Measurements from ENCODE around the gene CBLN1.

DNA sequence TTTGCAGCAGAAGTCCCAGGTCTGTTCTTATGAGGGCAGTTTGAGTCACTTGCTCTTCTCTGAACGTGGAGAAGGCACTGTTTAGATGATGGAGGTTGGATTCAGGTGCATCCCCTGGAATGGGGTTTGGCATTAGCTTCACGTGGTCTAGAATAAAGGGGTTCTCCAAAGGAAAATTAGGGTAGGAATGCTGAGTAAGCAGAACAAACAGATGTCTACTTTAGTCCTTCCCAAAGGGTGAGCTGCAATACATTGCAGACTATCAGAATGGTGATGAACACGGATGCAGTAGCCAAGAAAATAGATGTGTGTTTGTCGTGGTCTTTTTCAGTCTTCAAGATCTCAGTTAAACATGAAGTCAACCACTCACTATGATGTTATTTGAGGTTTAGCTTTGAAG is 3.3 kb upstream of the CBLN1 start:
- no peak for TF ChIP-seq EP300 (IDR thresholded peaks at IDR 0.05)
- TF ChIP-seq, protein P1, sequence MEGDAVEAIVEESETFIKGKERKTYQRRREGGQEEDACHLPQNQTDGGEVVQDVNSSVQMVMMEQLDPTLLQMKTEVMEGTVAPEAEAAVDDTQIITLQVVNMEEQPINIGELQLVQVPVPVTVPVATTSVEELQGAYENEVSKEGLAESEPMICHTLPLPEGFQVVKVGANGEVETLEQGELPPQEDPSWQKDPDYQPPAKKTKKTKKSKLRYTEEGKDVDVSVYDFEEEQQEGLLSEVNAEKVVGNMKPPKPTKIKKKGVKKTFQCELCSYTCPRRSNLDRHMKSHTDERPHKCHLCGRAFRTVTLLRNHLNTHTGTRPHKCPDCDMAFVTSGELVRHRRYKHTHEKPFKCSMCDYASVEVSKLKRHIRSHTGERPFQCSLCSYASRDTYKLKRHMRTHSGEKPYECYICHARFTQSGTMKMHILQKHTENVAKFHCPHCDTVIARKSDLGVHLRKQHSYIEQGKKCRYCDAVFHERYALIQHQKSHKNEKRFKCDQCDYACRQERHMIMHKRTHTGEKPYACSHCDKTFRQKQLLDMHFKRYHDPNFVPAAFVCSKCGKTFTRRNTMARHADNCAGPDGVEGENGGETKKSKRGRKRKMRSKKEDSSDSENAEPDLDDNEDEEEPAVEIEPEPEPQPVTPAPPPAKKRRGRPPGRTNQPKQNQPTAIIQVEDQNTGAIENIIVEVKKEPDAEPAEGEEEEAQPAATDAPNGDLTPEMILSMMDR (IDR thresholded peaks at IDR 0.05) = no peak
